ENCODE measurements around the gene SOX8.

Gene SOX8

DNA sequence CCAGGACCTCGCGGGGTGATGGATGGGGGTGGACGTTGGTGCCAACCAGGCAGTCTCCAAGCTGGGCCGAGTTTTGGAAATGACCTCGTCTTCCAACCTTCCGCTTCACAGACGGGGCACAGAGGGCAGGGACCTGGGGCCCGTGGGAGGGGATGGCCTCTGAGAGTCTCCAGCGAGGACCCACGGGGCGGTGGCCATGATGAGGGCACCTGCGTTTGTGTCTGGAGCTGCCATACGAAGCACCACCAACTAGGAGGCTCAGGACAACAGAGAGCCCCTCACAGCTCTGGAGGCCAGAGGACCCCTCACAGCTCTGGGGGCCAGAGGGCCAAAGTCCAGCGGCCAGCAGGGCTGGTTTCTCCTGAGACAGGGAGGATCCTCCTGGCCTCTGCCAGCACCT, 26.5 kb downstream of the SOX8 start:
- TF ChIP-seq, protein P1, sequence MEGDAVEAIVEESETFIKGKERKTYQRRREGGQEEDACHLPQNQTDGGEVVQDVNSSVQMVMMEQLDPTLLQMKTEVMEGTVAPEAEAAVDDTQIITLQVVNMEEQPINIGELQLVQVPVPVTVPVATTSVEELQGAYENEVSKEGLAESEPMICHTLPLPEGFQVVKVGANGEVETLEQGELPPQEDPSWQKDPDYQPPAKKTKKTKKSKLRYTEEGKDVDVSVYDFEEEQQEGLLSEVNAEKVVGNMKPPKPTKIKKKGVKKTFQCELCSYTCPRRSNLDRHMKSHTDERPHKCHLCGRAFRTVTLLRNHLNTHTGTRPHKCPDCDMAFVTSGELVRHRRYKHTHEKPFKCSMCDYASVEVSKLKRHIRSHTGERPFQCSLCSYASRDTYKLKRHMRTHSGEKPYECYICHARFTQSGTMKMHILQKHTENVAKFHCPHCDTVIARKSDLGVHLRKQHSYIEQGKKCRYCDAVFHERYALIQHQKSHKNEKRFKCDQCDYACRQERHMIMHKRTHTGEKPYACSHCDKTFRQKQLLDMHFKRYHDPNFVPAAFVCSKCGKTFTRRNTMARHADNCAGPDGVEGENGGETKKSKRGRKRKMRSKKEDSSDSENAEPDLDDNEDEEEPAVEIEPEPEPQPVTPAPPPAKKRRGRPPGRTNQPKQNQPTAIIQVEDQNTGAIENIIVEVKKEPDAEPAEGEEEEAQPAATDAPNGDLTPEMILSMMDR (IDR thresholded peaks at IDR 0.05) = no peak
- TF ChIP-seq ZFX (IDR thresholded peaks at IDR 0.05; ENCODE audit: borderline replicate concordance) = no peak
- H3K27ac ChIP-seq = no peak overlapping the region

DNA sequence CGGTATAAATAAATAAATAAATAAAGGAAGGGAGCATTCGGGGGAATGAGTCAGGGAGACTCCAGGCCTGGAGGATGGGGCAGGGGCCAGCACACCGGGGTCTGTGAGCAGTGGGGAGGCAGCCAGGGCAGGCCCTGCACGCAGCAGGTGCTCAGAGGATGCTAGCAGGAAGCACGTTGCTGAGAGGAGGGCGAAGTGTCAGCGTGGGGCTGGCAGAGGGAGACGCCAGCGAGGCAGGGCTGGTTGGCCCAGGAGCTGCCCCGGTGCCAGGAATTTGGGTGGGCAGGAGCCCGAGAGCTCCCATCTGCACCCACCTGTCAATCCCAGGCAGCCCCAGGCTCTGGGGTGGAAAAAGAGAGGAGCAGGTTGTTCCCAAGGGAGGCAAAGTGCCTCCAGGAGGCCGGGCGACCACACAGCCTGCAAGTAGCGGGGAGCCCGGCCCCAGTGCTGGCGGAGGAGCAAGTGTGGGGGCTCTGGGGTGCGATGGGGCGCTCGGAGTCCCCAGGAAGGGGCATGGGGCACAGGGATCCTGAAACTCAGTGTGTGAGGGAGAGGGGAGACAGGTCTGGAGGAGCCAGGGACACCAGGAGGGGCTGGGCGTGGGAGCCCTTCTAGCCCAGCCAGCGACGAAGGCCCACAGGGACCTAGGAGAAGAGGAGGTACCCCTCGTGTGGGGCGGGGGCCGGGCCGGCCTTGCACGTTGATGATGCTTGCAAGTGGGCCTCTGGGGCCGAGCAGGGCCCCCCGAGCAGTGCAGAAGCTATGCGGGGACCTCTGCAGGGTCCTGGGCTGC, 28.0 kb downstream of the SOX8 start:
- no peak for TF ChIP-seq ZFX (IDR thresholded peaks at IDR 0.05; ENCODE audit: borderline replicate concordance)
- TF ChIP-seq, protein P1 (IDR thresholded peaks at IDR 0.05) = no peak
- H3K27ac ChIP-seq = no peak overlapping the region

DNA sequence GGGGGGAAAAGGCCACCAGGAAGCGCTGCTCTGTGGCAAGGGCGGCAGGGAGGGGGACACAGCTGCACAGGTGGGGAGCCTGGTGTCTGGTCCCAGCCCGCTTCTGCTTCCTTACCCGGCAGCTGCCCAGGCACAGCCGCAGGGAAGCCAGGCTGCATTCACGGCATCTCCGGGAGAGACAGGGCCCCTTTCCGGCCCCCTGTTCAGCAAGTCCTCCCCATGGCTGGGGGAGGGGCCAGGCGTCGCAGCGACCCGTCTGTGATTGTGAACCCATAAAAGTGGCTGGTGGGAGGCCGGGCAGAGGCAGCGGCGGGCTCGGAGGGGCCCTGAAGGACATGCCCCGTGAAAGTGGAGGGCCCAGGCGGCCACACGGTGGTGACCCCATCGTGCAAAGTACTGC, 28.7 kb downstream of the SOX8 start:
- no peak for TF ChIP-seq ZFX (IDR thresholded peaks at IDR 0.05; ENCODE audit: borderline replicate concordance)
- TF ChIP-seq, protein P1 (IDR thresholded peaks at IDR 0.05) = no peak

DNA sequence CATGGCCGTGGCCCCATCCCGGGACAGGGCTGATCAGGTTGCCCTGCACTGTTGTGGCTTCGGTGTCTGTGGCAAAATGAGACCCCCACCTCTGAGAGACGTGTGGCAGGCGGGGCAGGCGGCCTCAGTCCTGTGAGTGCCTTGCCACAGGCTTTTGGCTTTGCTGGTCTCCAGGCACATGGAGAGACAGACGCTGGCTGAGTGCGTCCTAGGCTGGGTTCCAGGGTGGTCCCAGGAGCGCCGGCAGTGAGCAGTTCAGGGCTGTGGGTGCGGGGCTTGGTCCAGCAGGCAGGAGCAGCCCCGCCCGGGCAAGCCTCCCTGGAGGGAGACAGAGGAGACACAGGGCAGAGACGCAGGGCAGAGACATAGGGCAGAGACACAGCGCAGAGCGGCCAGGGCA, 29.2 kb downstream of the SOX8 start:
- TF ChIP-seq ZFX (IDR thresholded peaks at IDR 0.05; ENCODE audit: borderline replicate concordance) = no peak
- TF ChIP-seq, protein P1 (IDR thresholded peaks at IDR 0.05) = no peak
- H3K27ac ChIP-seq = no peak overlapping the region

More for the DNA sequence above, 28.7 kb downstream of the SOX8 start:
- no peak overlapping the region for H3K27ac ChIP-seq

DNA sequence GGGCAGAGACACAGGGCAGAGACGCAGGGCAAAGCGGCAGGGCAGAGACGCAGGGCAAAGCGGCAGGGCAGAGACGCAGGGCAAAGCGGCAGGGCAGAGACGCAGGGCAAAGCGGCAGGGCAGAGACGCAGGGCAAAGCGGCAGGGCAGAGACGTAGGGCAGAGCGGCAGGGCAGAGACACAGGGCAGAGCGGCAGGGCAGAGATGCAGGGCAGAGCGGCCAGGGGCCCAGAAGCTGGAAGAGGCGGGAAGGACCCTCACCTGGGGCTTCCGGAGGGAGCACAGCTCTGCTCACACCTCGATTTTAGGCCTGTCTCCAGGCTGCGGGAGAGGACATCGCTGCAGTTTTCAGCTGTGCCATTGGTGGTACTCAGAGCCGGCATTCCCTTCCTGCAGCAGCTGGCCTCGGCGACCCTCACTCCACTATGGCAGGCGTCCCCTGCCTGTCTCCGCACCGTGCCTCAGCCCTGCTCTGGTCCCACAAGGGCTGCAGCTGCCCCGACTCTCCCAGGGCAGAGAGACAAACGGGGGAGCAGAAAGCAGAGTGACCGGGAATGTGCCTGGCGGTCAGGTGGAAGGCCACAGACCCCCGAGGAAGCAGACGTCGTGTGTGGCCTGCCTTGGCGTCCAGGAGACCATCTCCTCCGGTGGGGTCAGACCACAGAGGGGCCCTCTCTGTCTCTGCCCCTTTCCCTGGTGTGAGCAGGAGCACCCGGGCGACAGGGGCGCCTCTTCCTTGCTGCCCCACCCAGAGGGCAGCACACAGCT, 29.9 kb downstream of the SOX8 start:
- no peak for TF ChIP-seq ZFX (IDR thresholded peaks at IDR 0.05; ENCODE audit: borderline replicate concordance)
- TF ChIP-seq, protein P1 (IDR thresholded peaks at IDR 0.05) = no peak
- no peak overlapping the region for H3K27ac ChIP-seq

DNA sequence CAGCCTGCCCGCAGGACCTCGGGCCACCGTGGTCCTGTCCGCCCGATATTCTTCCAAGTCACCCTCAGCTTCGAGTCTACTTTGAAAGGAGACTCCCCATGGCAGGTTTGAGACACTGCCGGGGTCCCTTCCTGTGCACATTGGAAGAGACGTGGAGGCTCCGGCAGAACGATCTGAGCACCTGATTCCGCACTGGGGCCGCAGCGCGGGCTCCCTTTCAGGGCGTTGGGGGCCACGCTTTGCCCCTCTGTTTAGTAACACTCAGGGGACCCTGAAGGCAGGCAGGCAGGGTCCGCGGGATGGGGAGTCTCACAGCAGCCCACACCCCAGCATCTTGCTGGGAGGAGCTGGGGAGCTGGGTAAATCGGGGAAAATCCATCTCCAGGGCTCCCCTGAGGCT, 30.6 kb downstream of the SOX8 start:
- TF ChIP-seq ZFX (IDR thresholded peaks at IDR 0.05; ENCODE audit: borderline replicate concordance) = no peak
- TF ChIP-seq, protein P1 (IDR thresholded peaks at IDR 0.05) = no peak
- no peak overlapping the region for H3K27ac ChIP-seq

Measured in 22Rv1 (cell line).